ENCODE results near the gene MCCC2. TPM values are rescaled to one million over a fixed set of nuclear protein-coding genes. Genes with fewer than 3 reads are reported as not detected.

MCCC2 gene
- total and polyA plus RNA-seq, 2 of the 4 experiments (the other 2 are of a cell fraction), result 18.0 to 22.0 TPM

GRCh38 chr5:71652349-71652748 is 65.2 kb downstream of the MCCC2 start:
- no peak overlapping the region for H3K18ac ChIP-seq (ENCODE audit: low read depth, low read length)
- no peak overlapping the region for H3K56ac ChIP-seq (ENCODE audit: extremely low read depth, insufficient read depth, low read length)
- no TSS peak for BruUV-seq (replicated peaks)
- no peak overlapping the region for H2AK5ac ChIP-seq (ENCODE audit: low read depth, low read length)
- no peak for ATAC-seq (ENCODE audit: low read depth)
- TF ChIP-seq CHD1 (IDR thresholded peaks at IDR 0.05; ENCODE audit: low read depth, low read length) (no peak), MXI1 (IDR thresholded peaks at IDR 0.05; ENCODE audit: borderline replicate concordance, low read depth, low read length) (no peak), ELK1 (IDR thresholded peaks at IDR 0.05; ENCODE audit: borderline replicate concordance, low read depth, low read length) (no peak), FOS (IDR thresholded peaks at IDR 0.05; ENCODE audit: low read depth, low read length) (no peak), SMC3 (IDR thresholded peaks at IDR 0.05; ENCODE audit: low read depth, low read length) (no peak), USF2 (IDR thresholded peaks at IDR 0.05; ENCODE audit: low read depth, low read length) (no peak), CEBPB (IDR thresholded peaks at IDR 0.05; ENCODE audit: low read depth, low read length) (no peak), RFX5 (IDR thresholded peaks at IDR 0.05; ENCODE audit: low read depth, low read length) (no peak), RCOR1 (IDR thresholded peaks at IDR 0.05; ENCODE audit: insufficient replicate concordance, low read length) (no peak), CTCF (conservative IDR thresholded peaks at IDR 0.05; ENCODE audit: low read depth, low read length) (no peak), BHLHE40 (IDR thresholded peaks at IDR 0.05; ENCODE audit: low read depth, low read length) (no peak)
- H3K4me1 ChIP-seq (ENCODE audit: control insufficient read depth, insufficient read depth, low read length), result no peaks in the 10 kb centered on the region
- no peak overlapping the region for H4K5ac ChIP-seq (ENCODE audit: low read depth, low read length)
- H3K27me3 ChIP-seq (ENCODE audit: control insufficient read depth, insufficient read depth, low read length), result no peaks in the 10 kb centered on the region
- H3K14ac ChIP-seq (replicated peaks; ENCODE audit: low read depth, low read length), result no peak overlapping the region
- H4K20me1 ChIP-seq (ENCODE audit: insufficient read depth, low read length), result no peaks in the 10 kb centered on the region
- no peak overlapping the region for H4K8ac ChIP-seq (ENCODE audit: low read depth in 2 of 2, low read length in 2 of 2)
- H3K23ac ChIP-seq (ENCODE audit: low read depth, low read length), result no peak overlapping the region
- DNase-seq, result no peak
- H3K27ac ChIP-seq (ENCODE audit: insufficient read depth, low read length), result no peak overlapping the region
- no peak overlapping the region for H2BK120ac ChIP-seq (ENCODE audit: low read depth, low read length)
- no peak overlapping the region for H3K4me2 ChIP-seq (ENCODE audit: low read depth, low read length)
- no peak overlapping the region for H2BK15ac ChIP-seq (ENCODE audit: low read depth, low read length)
- no peak overlapping the region for H4K91ac ChIP-seq (ENCODE audit: insufficient read depth, low read depth, low read length)
- intact Hi-C loops (cut with micrococcal nuclease) (no loop called here), in situ Hi-C loops (cut with MboI; ENCODE audit: low sequenced_read_pairs) (loop anchor here (25.0 kb wide), 1 partner anchor 110 kb away; no protein-coding TSS in a partner anchor), dilution Hi-C loops (cut with HindIII; ENCODE audit: low sequenced_read_pairs, unreplicated experiment) (no loop called here)
- H3K4ac ChIP-seq (ENCODE audit: low read depth, low read length), result no peak overlapping the region
- no CpG with 5 or more reads among the region's 3 CpGs for WGBS, 2 experiments (ENCODE audit: extremely low coverage in 2 of 2, insufficient read length in 1 of 2)
- peaks cover 10% of the 10 kb centered on the region for H3K36me3 ChIP-seq (ENCODE audit: control insufficient read depth, insufficient read depth, low read length)
- no peaks in the 10 kb centered on the region for H3K9me1 ChIP-seq (ENCODE audit: insufficient read depth, low read length)
- no peak overlapping the region for H2BK5ac ChIP-seq (ENCODE audit: low read depth, low read length, poor library complexity, severe bottlenecking)
- no peak overlapping the region for H2BK20ac ChIP-seq (ENCODE audit: low read depth, low read length)
- ChIA-PET POLR2A (ENCODE audit: unreplicated experiment) (no interaction called here), CTCF (interaction anchor here (1.1 kb wide), 1 partner anchor 12 kb away, joined by 5 read pairs; no protein-coding TSS in a partner anchor)
- no peaks in the 10 kb centered on the region for H3K79me1 ChIP-seq (ENCODE audit: low read depth in 1 of 2, low read length in 2 of 2)
- H2AFZ ChIP-seq (replicated peaks; ENCODE audit: low read length, poor library complexity), result no peak overlapping the region
- H3K9me3 ChIP-seq (ENCODE audit: control insufficient read depth, insufficient read depth, low read length), result no peaks in the 10 kb centered on the region
- no peak overlapping the region for H3K4me3 ChIP-seq (ENCODE audit: insufficient read depth, low read depth, low read length)
- no peak overlapping the region for H2AK9ac ChIP-seq (replicated peaks; ENCODE audit: low read depth, low read length, poor library complexity)
- no peak overlapping the region for H3K9ac ChIP-seq (ENCODE audit: low read depth, low read length)

Data from IMR-90 (cell line).